GM23338 (cell line): ENCODE measurements around the gene PPFIBP1. TPM values are rescaled to one million over a fixed set of nuclear protein-coding genes. Genes with fewer than 3 reads are reported as not detected.

Experiments used
- ATAC-seq: fragments of 200-7000 bp; cut with Tn5 transposase; 3 replicates; pipeline ENCODE4 v1.9.1; 2020
- DNase-seq: peaks from one replicate; pipeline ENCODE4 v3.0.0-alpha.2; 2015; ENCODE audit warnings: low spot score
- H2AFZ ChIP-seq: fragments of 200-600 bp; sonication (generic); 2 replicates; pipeline ENCODE4 v1.8.0; 2016; ENCODE audit warnings: antibody characterized with exemption, mild to moderate bottlenecking, moderate library complexity
- H3F3A ChIP-seq: fragments of 200-600 bp; sonication (generic); replicated peaks from 2 replicates; pipeline ENCODE4 v1.8.0; 2017; ENCODE audit warnings: antibody characterized with exemption, mixed run types, low read depth
- H3K27ac ChIP-seq: fragments of 200-600 bp; sonication (generic); 2 replicates; pipeline ENCODE4 v1.6.1; 2016; ENCODE audit warnings: low read depth
- H3K27me3 ChIP-seq: fragments of 200-600 bp; sonication (generic); 2 replicates; pipeline ENCODE4 v1.8.0; 2016; ENCODE audit warnings: mild to moderate bottlenecking, mixed run types, moderate library complexity; ENCODE audit not compliant: insufficient read depth
- H3K36me3 ChIP-seq: fragments of 200-600 bp; sonication (generic); 2 replicates; pipeline ENCODE4 v1.8.0; 2016; ENCODE audit warnings: mild to moderate bottlenecking; ENCODE audit not compliant: insufficient read depth
- H3K4me1 ChIP-seq: fragments of 200-600 bp; sonication (generic); 2 replicates; pipeline ENCODE4 v1.8.0; 2016; ENCODE audit warnings: mild to moderate bottlenecking, moderate library complexity; ENCODE audit not compliant: insufficient read depth
- H3K4me2 ChIP-seq: fragments of 200-600 bp; sonication (generic); 2 replicates; pipeline ENCODE4 v1.7.1; 2017; ENCODE audit warnings: mixed run types
- H3K4me3 ChIP-seq: fragments of 200-600 bp; sonication (generic); 2 replicates; pipeline ENCODE4 v1.6.1; 2016; ENCODE audit warnings: mixed run types
- H3K79me2 ChIP-seq: fragments of 200-600 bp; sonication (generic); replicated peaks from 2 replicates; pipeline ENCODE4 v1.8.0; 2017; ENCODE audit warnings: mild to moderate bottlenecking; ENCODE audit not compliant: insufficient read depth
- H3K9me2 ChIP-seq: fragments of 200-600 bp; sonication (generic); 2 replicates; pipeline ENCODE4 v1.8.0; 2017; ENCODE audit not compliant: insufficient read depth
- H4K20me1 ChIP-seq: fragments of 200-600 bp; sonication (generic); replicated peaks from 2 replicates; pipeline ENCODE4 v1.8.0; 2017; ENCODE audit warnings: mild to moderate bottlenecking; ENCODE audit not compliant: insufficient read depth
- H3K27ac Mint-ChIP-seq: 2 replicates; pipeline ENCODE4 v1.8.0; 2020; ENCODE audit warnings: inconsistent platforms, mild to moderate bottlenecking, moderate library complexity, mixed read lengths
- H3K27me3 Mint-ChIP-seq: 3 replicates; pipeline ENCODE4 v1.8.0; 2022; ENCODE audit warnings: low read depth, mild to moderate bottlenecking, moderate library complexity, mixed read lengths, inconsistent platforms; ENCODE audit not compliant: insufficient read depth, poor library complexity
- H3K36me3 Mint-ChIP-seq: 3 replicates; pipeline ENCODE4 v1.8.0; 2021; ENCODE audit warnings: low read depth, mild to moderate bottlenecking, inconsistent platforms, moderate library complexity, mixed read lengths
- H3K4me1 Mint-ChIP-seq: 3 replicates; pipeline ENCODE4 v1.8.0; 2020; ENCODE audit warnings: mild to moderate bottlenecking, inconsistent platforms, mixed read lengths
- H3K4me3 Mint-ChIP-seq: 3 replicates; pipeline ENCODE4 v1.8.0; 2021; ENCODE audit warnings: moderate library complexity, mild to moderate bottlenecking, inconsistent platforms, mixed read lengths
- H3K9me3 Mint-ChIP-seq: 3 replicates; pipeline ENCODE4 v1.8.0; 2020; ENCODE audit warnings: moderate library complexity, mild to moderate bottlenecking, inconsistent platforms, mixed read lengths
- CREB1 ChIP-seq: fragments of 250-450 bp; sonication (Bioruptor Pico); IDR thresholded peaks from 2 replicates; pipeline ENCODE4 v1.5.0; 2020; ENCODE audit warnings: low read depth, mild to moderate bottlenecking, moderate library complexity
- EZH2 ChIP-seq: fragments of 200-600 bp; sonication (generic); IDR thresholded peaks from one replicate; pipeline ENCODE4 v1.8.0; 2017; ENCODE audit warnings: antibody characterized with exemption, mild to moderate bottlenecking, low read depth; ENCODE audit not compliant: unreplicated experiment
- EZH2phosphoT487 ChIP-seq: fragments of 200-600 bp; sonication (generic); IDR thresholded peaks from one replicate; pipeline ENCODE4 v1.8.1; 2018; ENCODE audit warnings: antibody characterized with exemption; ENCODE audit not compliant: unreplicated experiment
- JUNB ChIP-seq: IDR thresholded peaks from one replicate; pipeline ENCODE4 v1.6.1; 2016; ENCODE audit warnings: antibody characterized with exemption; ENCODE audit not compliant: unreplicated experiment
- NANOG ChIP-seq: IDR thresholded peaks from 2 replicates; pipeline ENCODE4 v1.6.1; 2016; ENCODE audit warnings: antibody characterized with exemption, borderline replicate concordance
- ZNF114 ChIP-seq: fragments of 250-450 bp; sonication (Bioruptor Pico); IDR thresholded peaks from 2 replicates; pipeline ENCODE4 v1.5.0; 2020; ENCODE audit warnings: mild to moderate bottlenecking, moderate library complexity
- ZNF331 ChIP-seq: fragments of 250-450 bp; sonication (Bioruptor Pico); IDR thresholded peaks from 2 replicates; pipeline ENCODE4 v1.5.0; 2020; ENCODE audit warnings: low read depth, mild to moderate bottlenecking, moderate library complexity
- polyA plus RNA-seq: library from polyadenylated mRNA; unstranded; fragments of >200 nt; fragmentation: Nextera tagmentation; extraction: Ambion mirVana; gene quantifications from 2 replicates; pipeline ENCODE4 v1.2.1, GENCODE V29; 2016
- total RNA-seq: library from RNA; depleted of rRNA; stranded (reverse); fragments of >200 nt; shearing (Covaris generic); gene quantifications from 2 replicates; pipeline ENCODE4 v1.2.3, GENCODE V29; 2014
- TF ChIP-seq, protein P1 (sequence below): IDR thresholded peaks from 2 replicates; pipeline ENCODE4 v1.6.1; 2016; ENCODE audit warnings: antibody characterized with exemption
- TF ChIP-seq, protein P2 (sequence below): fragments of 250-450 bp; sonication (Bioruptor Pico); IDR thresholded peaks from 2 replicates; pipeline ENCODE4 v1.5.0; 2020; ENCODE audit warnings: mild to moderate bottlenecking, moderate library complexity
- TF ChIP-seq, protein P3 (sequence below), 2 experiments: fragments of 200-600 bp in 1 of 2; sonication (generic) in 1 of 2; conservative IDR thresholded peaks; 2 replicates each; pipeline versions ENCODE4 v1.5.1 to v1.6.1; 2016 to 2017; ENCODE audit warnings: antibody characterized with exemption in 2 of 2, low read depth in 2 of 2, mild to moderate bottlenecking in 2 of 2, moderate library complexity in 1 of 2

The PPFIBP1 gene
- total and polyA plus RNA-seq, 2 experiments from 2014 or later: 33.2 to 41.9 TPM

DNA sequence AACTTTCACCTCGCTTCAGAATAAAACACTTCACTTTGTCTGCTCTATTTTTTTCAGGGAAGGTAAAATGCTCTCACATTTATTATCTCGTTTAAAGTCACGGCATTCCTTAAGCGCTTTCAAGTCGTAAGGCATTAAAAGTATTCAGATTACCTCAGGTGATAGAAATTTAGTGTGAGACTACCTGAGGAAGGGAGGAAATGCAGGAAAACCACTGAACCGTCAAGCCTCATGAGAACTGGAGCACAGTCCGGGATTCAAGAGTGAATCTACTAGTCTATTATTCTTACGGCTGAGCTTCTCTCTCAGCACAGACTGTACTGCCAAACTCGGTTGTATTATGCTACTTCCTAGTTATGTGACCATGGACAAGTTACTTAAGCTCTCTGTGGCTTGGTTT, 8.3 kb upstream of the PPFIBP1 start (continued):
- TF ChIP-seq, protein P1, sequence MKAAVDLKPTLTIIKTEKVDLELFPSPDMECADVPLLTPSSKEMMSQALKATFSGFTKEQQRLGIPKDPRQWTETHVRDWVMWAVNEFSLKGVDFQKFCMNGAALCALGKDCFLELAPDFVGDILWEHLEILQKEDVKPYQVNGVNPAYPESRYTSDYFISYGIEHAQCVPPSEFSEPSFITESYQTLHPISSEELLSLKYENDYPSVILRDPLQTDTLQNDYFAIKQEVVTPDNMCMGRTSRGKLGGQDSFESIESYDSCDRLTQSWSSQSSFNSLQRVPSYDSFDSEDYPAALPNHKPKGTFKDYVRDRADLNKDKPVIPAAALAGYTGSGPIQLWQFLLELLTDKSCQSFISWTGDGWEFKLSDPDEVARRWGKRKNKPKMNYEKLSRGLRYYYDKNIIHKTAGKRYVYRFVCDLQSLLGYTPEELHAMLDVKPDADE: no peak
- TF ChIP-seq CREB1: no peak
- TF ChIP-seq EZH2phosphoT487: no peak
- TF ChIP-seq, protein P2, sequence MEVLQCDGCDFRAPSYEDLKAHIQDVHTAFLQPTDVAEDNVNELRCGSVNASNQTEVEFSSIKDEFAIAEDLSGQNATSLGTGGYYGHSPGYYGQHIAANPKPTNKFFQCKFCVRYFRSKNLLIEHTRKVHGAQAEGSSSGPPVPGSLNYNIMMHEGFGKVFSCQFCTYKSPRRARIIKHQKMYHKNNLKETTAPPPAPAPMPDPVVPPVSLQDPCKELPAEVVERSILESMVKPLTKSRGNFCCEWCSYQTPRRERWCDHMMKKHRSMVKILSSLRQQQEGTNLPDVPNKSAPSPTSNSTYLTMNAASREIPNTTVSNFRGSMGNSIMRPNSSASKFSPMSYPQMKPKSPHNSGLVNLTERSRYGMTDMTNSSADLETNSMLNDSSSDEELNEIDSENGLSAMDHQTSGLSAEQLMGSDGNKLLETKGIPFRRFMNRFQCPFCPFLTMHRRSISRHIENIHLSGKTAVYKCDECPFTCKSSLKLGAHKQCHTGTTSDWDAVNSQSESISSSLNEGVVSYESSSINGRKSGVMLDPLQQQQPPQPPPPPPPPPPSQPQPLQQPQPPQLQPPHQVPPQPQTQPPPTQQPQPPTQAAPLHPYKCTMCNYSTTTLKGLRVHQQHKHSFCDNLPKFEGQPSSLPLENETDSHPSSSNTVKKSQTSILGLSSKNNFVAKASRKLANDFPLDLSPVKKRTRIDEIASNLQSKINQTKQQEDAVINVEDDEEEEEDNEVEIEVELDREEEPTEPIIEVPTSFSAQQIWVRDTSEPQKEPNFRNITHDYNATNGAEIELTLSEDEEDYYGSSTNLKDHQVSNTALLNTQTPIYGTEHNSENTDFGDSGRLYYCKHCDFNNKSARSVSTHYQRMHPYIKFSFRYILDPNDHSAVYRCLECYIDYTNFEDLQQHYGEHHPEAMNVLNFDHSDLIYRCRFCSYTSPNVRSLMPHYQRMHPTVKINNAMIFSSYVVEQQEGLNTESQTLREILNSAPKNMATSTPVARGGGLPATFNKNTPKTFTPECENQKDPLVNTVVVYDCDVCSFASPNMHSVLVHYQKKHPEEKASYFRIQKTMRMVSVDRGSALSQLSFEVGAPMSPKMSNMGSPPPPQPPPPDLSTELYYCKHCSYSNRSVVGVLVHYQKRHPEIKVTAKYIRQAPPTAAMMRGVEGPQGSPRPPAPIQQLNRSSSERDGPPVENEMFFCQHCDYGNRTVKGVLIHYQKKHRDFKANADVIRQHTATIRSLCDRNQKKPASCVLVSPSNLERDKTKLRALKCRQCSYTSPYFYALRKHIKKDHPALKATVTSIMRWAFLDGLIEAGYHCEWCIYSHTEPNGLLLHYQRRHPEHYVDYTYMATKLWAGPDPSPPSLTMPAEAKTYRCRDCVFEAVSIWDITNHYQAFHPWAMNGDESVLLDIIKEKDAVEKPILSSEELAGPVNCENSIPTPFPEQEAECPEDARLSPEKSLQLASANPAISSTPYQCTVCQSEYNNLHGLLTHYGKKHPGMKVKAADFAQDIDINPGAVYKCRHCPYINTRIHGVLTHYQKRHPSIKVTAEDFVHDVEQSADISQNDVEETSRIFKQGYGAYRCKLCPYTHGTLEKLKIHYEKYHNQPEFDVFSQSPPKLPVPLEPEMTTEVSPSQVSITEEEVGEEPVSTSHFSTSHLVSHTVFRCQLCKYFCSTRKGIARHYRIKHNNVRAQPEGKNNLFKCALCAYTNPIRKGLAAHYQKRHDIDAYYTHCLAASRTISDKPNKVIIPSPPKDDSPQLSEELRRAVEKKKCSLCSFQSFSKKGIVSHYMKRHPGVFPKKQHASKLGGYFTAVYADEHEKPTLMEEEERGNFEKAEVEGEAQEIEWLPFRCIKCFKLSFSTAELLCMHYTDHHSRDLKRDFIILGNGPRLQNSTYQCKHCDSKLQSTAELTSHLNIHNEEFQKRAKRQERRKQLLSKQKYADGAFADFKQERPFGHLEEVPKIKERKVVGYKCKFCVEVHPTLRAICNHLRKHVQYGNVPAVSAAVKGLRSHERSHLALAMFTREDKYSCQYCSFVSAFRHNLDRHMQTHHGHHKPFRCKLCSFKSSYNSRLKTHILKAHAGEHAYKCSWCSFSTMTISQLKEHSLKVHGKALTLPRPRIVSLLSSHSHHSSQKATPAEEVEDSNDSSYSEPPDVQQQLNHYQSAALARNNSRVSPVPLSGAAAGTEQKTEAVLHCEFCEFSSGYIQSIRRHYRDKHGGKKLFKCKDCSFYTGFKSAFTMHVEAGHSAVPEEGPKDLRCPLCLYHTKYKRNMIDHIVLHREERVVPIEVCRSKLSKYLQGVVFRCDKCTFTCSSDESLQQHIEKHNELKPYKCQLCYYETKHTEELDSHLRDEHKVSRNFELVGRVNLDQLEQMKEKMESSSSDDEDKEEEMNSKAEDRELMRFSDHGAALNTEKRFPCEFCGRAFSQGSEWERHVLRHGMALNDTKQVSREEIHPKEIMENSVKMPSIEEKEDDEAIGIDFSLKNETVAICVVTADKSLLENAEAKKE (CRISPR knock-in tag): no peak
- no peak for TF ChIP-seq ZNF331
- TF ChIP-seq ZNF114 (CRISPR knock-in tag): no peak
- TF ChIP-seq NANOG: no peak

DNA sequence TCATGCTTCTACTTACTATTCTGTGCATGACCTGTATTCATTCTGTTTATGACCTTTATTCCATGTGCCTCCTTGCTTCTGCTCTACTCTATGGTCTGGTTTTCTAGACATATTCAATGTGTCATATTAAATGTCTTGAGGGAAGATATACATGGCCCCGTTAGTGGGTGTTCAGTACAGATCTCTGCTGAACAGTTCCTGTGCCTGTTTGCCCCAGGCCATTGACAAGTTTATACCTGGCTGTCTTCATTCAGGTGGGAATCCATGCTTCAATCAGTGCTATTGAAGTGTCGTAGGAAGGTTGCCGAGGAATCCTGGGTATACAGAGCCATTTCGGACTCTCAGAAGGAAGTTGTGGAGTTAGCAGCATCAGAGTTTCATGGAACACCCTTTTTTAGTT, 7.4 kb upstream of the PPFIBP1 start:
- H3K4me3 Mint-ChIP-seq: no peak overlapping the region
- no peak overlapping the region for H3K27ac ChIP-seq
- no peak overlapping the region for H3K27ac Mint-ChIP-seq
- no peak overlapping the region for H2AFZ ChIP-seq
- H3K27me3 ChIP-seq: no peaks in the 10 kb centered on the region
- DNase-seq (no peak), ATAC-seq (no peak)
- no peaks in the 10 kb centered on the region for H3F3A ChIP-seq
- H3K79me2 ChIP-seq: no peaks in the 10 kb centered on the region
- no peaks in the 10 kb centered on the region for H3K36me3 ChIP-seq
- H3K4me1 ChIP-seq: peaks cover 14% of the 10 kb centered on the region
- H3K36me3 Mint-ChIP-seq: no peaks in the 10 kb centered on the region
- no peaks in the 10 kb centered on the region for H3K9me2 ChIP-seq
- H3K27me3 Mint-ChIP-seq: peaks cover 3% of the 10 kb centered on the region
- H3K4me1 Mint-ChIP-seq: peaks cover 17% of the 10 kb centered on the region
- H3K9me3 Mint-ChIP-seq: no peaks in the 10 kb centered on the region
- H4K20me1 ChIP-seq: no peaks in the 10 kb centered on the region
- H3K4me2 ChIP-seq: no peak overlapping the region
- no peak overlapping the region for H3K4me3 ChIP-seq
- TF ChIP-seq NANOG (no peak), EZH2 (no peak), ZNF114 (CRISPR knock-in tag) (no peak), JUNB (no peak), EZH2phosphoT487 (no peak), ZNF331 (no peak)
- TF ChIP-seq, protein P1: no peak
- TF ChIP-seq, protein P3, sequence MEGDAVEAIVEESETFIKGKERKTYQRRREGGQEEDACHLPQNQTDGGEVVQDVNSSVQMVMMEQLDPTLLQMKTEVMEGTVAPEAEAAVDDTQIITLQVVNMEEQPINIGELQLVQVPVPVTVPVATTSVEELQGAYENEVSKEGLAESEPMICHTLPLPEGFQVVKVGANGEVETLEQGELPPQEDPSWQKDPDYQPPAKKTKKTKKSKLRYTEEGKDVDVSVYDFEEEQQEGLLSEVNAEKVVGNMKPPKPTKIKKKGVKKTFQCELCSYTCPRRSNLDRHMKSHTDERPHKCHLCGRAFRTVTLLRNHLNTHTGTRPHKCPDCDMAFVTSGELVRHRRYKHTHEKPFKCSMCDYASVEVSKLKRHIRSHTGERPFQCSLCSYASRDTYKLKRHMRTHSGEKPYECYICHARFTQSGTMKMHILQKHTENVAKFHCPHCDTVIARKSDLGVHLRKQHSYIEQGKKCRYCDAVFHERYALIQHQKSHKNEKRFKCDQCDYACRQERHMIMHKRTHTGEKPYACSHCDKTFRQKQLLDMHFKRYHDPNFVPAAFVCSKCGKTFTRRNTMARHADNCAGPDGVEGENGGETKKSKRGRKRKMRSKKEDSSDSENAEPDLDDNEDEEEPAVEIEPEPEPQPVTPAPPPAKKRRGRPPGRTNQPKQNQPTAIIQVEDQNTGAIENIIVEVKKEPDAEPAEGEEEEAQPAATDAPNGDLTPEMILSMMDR (conservative IDR thresholded peaks at IDR 0.05; ENCODE audit: low read depth in 2 of 2): no peak
